Middle frontal gyrus (tissue), 1 donor: ENCODE measurements around the gene FOXD4L4.
"Not testable (repeated sequence)": the region's sequence is repeated elsewhere in the genome, so short reads cannot be mapped to it uniquely, and the experiment has no call there.

Source experiments
- DNase-seq: peaks from one replicate; pipeline ENCODE4 v3.0.0-alpha.2; 2015; ENCODE audit warnings: low spot score; ENCODE audit errors: extremely low spot score

Gene FOXD4L4

DNA sequence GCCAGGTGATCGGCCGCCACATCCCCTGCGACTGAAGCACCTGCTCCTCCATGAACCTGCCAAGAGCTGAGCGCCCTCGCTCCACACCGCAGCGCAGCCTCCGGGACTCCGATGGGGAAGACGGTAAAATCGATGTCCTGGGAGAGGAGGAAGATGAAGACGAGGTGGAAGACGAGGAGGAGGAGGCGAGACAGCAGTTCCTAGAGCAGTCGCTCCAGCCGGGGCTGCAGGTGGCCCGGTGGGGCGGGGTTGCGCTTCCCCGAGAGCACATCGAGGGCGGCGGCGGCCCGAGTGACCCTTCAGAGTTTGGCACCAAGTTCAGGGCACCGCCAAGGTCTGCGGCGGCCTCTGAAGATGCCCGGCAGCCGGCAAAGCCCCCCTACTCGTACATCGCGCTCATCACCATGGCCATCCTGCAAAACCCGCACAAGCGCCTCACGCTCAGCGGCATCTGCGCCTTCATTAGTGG lies at the start of gene FOXD4L4:
FOXD4L4 (plus strand) TSS at position 51 of the 469 bp plus-strand sequence; CDS start at position 51, 0 bp downstream.
- DNase-seq, result not testable (repeated sequence)

DNA sequence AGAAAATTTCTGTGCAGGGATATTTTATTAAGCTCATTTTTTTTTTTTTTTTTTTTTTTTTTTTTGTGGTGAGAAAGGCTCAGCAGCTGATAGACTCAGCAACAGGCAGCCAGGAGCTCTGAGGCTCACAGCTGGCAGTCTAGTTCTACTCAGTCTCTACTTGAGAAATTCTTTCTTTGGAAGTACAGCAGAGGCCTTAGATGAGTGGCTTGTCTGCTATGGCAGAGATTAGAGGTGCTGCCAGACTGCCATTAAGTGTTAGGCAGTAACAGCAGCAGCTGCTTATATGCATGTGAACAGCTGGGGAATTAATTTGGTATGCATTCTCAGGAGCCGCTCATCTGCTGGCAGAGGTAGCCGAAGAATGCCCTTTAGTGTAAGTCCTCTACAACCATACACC lies 33.4 kb upstream of the FOXD4L4 start:
- not testable (repeated sequence) for DNase-seq

DNA sequence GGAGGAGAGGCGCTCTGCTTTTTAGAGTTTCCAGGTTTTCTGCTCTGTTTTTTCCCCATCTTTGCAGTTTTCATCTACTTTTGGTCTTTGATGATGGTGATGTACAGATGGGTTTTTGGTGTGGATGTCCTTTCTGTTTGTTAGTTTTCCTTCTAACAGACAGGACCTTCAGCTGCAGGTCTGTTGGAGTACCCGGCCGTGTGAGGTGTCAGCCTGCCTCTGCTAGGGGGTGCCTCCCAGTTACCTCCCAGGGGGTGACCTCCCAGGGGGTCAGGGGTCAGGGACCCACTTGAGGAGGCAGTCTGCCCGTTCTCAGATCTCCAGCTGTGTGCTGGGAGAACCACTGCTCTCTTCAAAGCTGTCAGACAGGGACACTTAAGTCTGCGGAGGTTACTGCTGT lies 22.5 kb upstream of the FOXD4L4 start:
- DNase-seq, result not testable (repeated sequence)

GRCh38 chr9:65738133-65738532 lies 1.2 kb downstream of the FOXD4L4 start:
- not testable (repeated sequence) for DNase-seq
